Measurements from ENCODE around the gene METTL26. TPM values are rescaled to one million over a fixed set of nuclear protein-coding genes. Genes with fewer than 3 reads are reported as not detected.

Gene METTL26
- total RNA-seq, 1 donor from 2014 or later: 53.5 TPM

- no peaks in the 10 kb centered on the region for H3K27me3 ChIP-seq
- no peak within 1 kb of the TSS for H3K4me3 ChIP-seq
- H3K27ac ChIP-seq: peak within 1 kb of the TSS; percentile 65
- H3K36me3 ChIP-seq: peaks cover 14% of the 10 kb centered on the region
- peaks cover 16% of the 10 kb centered on the region for H3K4me1 ChIP-seq
- DNase-seq (peak; percentile 87), ATAC-seq (peak; percentile 6)
- intact Hi-C loops (cut with DNase I): no loop called here
- no peak for TF ChIP-seq CTCF (IDR thresholded peaks at IDR 0.05)
- H3K9me3 ChIP-seq: no peaks in the 10 kb centered on the region
Observed at GRCh38 chr16:630815-631405, 5.2 kb downstream of the METTL26 start, which contains the start of gene WFIKKN1. WFIKKN1 (plus strand) TSS chr16:630985; CDS start chr16:631254, 269 bp downstream.

GRCh38 chr16:630249-630814, 5.8 kb downstream of the METTL26 start:
- peak; percentile 1 for ATAC-seq

GRCh38 chr16:629833-630248, 6.3 kb downstream of the METTL26 start:
- no peak for TF ChIP-seq CTCF (IDR thresholded peaks at IDR 0.05)
- Histone ChIP-seq H3K4me3 (no peak overlapping the region), H3K9me3 (no peaks in the 10 kb centered on the region), H3K36me3 (peaks cover 20% of the 10 kb centered on the region), H3K27ac (peak overlapping the region; percentile 65), H3K27me3 (no peaks in the 10 kb centered on the region), H3K4me1 (peaks cover 16% of the 10 kb centered on the region)
- peak; percentile 6 for ATAC-seq
- no peak for DNase-seq
- intact Hi-C loops (cut with DNase I): no loop called here

More at GRCh38 chr16:630249-630814, 5.8 kb downstream of the METTL26 start:
- Histone ChIP-seq H3K4me1 (peaks cover 16% of the 10 kb centered on the region), H3K27me3 (no peaks in the 10 kb centered on the region), H3K9me3 (no peaks in the 10 kb centered on the region), H3K27ac (peak overlapping the region; percentile 65), H3K36me3 (peaks cover 19% of the 10 kb centered on the region), H3K4me3 (no peak overlapping the region)
- intact Hi-C loops (cut with DNase I): no loop called here
- no peak for TF ChIP-seq CTCF (IDR thresholded peaks at IDR 0.05)
- DNase-seq: peak; percentile 66

GRCh38 chr16:629185-629832, 6.8 kb downstream of the METTL26 start:
- Histone ChIP-seq H3K27me3 (no peaks in the 10 kb centered on the region), H3K4me1 (peaks cover 16% of the 10 kb centered on the region), H3K36me3 (peaks cover 20% of the 10 kb centered on the region), H3K4me3 (no peak overlapping the region), H3K9me3 (no peaks in the 10 kb centered on the region), H3K27ac (peak overlapping the region; percentile 65)
- DNase-seq (peak; percentile 65), ATAC-seq (peak; percentile 0)
- intact Hi-C loops (cut with DNase I): no loop called here
- TF ChIP-seq CTCF (IDR thresholded peaks at IDR 0.05): no peak

- no peak for ATAC-seq
- TF ChIP-seq CTCF (IDR thresholded peaks at IDR 0.05): no peak
- H3K27me3 ChIP-seq: no peaks in the 10 kb centered on the region
- no peaks in the 10 kb centered on the region for H3K9me3 ChIP-seq
- intact Hi-C loops (cut with DNase I): no loop called here
- peak overlapping the region; percentile 65 for H3K27ac ChIP-seq
- peaks cover 16% of the 10 kb centered on the region for H3K4me1 ChIP-seq
- peaks cover 20% of the 10 kb centered on the region for H3K36me3 ChIP-seq
- no peak overlapping the region for H3K4me3 ChIP-seq
- no peak for DNase-seq
Observed at GRCh38 chr16:628321-629061, 7.6 kb downstream of the METTL26 start.

Data from upper lobe of right lung (tissue), 1 donor.